K562 (cell line): ENCODE results near the gene ELMO1.

ENCODE experiments used
- ATF3 ChIP-seq, 2 experiments: fragments of 450-650 bp in 1 of 2; sonication (generic) in 1 of 2; formaldehyde crosslinking in 1 of 2; IDR thresholded peaks in 1 of 2; conservative IDR thresholded peaks in 1 of 2; 2 replicates each; pipeline versions ENCODE4 v1.6.1 to v1.8.1; 2016 to 2023; ENCODE audit warnings: mild to moderate bottlenecking in 2 of 2, moderate library complexity in 2 of 2, inconsistent platforms in 1 of 2, missing genetic modification reagents in 1 of 2
- BCL6 ChIP-seq: fragments of 250-450 bp; sonication (Bioruptor Pico); IDR thresholded peaks from 2 replicates; pipeline ENCODE4 v1.4.0; 2020
- CBX8 ChIP-seq: fragments of 200-600 bp; sonication (generic); IDR thresholded peaks from 2 replicates; pipeline ENCODE4 v1.6.1; 2012; ENCODE audit warnings: borderline replicate concordance, mixed run types, low read depth, mild to moderate bottlenecking, moderate library complexity, mixed read lengths, low read length, control low read depth, inconsistent platforms; ENCODE audit not compliant: poor library complexity, severe bottlenecking; ENCODE audit errors: extremely low read depth
- CTCF ChIP-seq, 3 experiments: IDR thresholded peaks in 2 of 3; conservative IDR thresholded peaks in 1 of 3; 2 replicates each; pipeline ENCODE4 v1.5.1; 2011 to 2012; ENCODE audit warnings: low read length in 3 of 3, mild to moderate bottlenecking in 3 of 3, control low read depth in 2 of 3, improper control_type of control experiment in 1 of 3, inconsistent platforms in 1 of 3, low read depth in 1 of 3, mixed read lengths in 1 of 3, moderate library complexity in 1 of 3; ENCODE audit not compliant: insufficient read depth in 2 of 3
- DEAF1 ChIP-seq: fragments of 450-650 bp; formaldehyde crosslinking; IDR thresholded peaks from 2 replicates; pipeline ENCODE4 v1.4.0; 2020; ENCODE audit warnings: mild to moderate bottlenecking, moderate library complexity
- GABPB1 ChIP-seq: sonication (generic); formaldehyde crosslinking; IDR thresholded peaks from 2 replicates; pipeline ENCODE4 v1.8.0; 2022; ENCODE audit warnings: mild to moderate bottlenecking, missing genetic modification reagents
- HMGXB4 ChIP-seq: sonication (generic); formaldehyde crosslinking; IDR thresholded peaks from 2 replicates; pipeline ENCODE4 v1.8.1; 2023; ENCODE audit warnings: mild to moderate bottlenecking, missing genetic modification reagents
- KDM1A ChIP-seq, 2 experiments: fragments of 450-650 bp; IDR thresholded peaks; 2 replicates each; pipeline ENCODE4 v1.6.1; 2016; ENCODE audit warnings: mild to moderate bottlenecking in 2 of 2
- MAFF ChIP-seq: IDR thresholded peaks from 2 replicates; pipeline ENCODE4 v1.6.1; 2012; ENCODE audit warnings: low read length, improper control_type of control experiment
- POLR2AphosphoS5 ChIP-seq: IDR thresholded peaks from 2 replicates; pipeline ENCODE4 v1.6.1; 2011; ENCODE audit warnings: mild to moderate bottlenecking, low read depth, low read length, moderate library complexity; ENCODE audit not compliant: control insufficient read depth, insufficient read depth
- SIN3A ChIP-seq, 2 experiments: fragments of 150-350 bp in 1 of 2; IDR thresholded peaks; 2 replicates each; pipeline ENCODE4 v1.6.1; 2011 to 2016; ENCODE audit warnings: borderline replicate concordance in 2 of 2, low read depth in 2 of 2, low read length in 2 of 2, mild to moderate bottlenecking in 2 of 2, moderate library complexity in 2 of 2; ENCODE audit not compliant: control insufficient read depth in 1 of 2
- SMC3 ChIP-seq: conservative IDR thresholded peaks from 2 replicates; pipeline ENCODE4 v1.6.1; 2011; ENCODE audit warnings: low read depth, low read length, improper control_type of control experiment; ENCODE audit not compliant: insufficient read depth
- XRCC5 ChIP-seq: fragments of 200-400 bp; formaldehyde crosslinking; IDR thresholded peaks from 2 replicates; pipeline ENCODE4 v1.6.1; 2017; ENCODE audit warnings: low read depth, mild to moderate bottlenecking, low read length
- ZNF274 ChIP-seq: IDR thresholded peaks from 2 replicates; pipeline ENCODE4 v1.6.1; 2011; ENCODE audit warnings: low read depth, mild to moderate bottlenecking, low read length, moderate library complexity, borderline replicate concordance

GRCh38 chr7:37083311-37084096 is 365.2 kb downstream of the ELMO1 start:
- TF ChIP-seq ATF3 (IDR thresholded peaks at IDR 0.05) (no peak), ATF3 (CRISPR knock-in tag; conservative IDR thresholded peaks at IDR 0.05) (no peak), CTCF (IDR thresholded peaks at IDR 0.05 in 2 of 3, conservative IDR thresholded peaks at IDR 0.05 in 1 of 3; ENCODE audit: insufficient read depth in 2 of 3, low read depth in 1 of 3, low read length in 3 of 3) (no peak), MAFF (no peak), HMGXB4 (CRISPR knock-in tag) (no peak), ZNF274 (no peak), SIN3A (IDR thresholded peaks at IDR 0.05; ENCODE audit: borderline replicate concordance in 2 of 2, control insufficient read depth in 1 of 2, low read depth in 2 of 2, low read length in 2 of 2) (no peak), SMC3 (no peak), KDM1A (IDR thresholded peaks at IDR 0.05) (no peak), XRCC5 (no peak), POLR2AphosphoS5 (no peak), BCL6 (no peak), DEAF1 (no peak), CBX8 (no peak), GABPB1 (no peak)
